Measurements from ENCODE around the gene RECK.

Gene RECK

DNA sequence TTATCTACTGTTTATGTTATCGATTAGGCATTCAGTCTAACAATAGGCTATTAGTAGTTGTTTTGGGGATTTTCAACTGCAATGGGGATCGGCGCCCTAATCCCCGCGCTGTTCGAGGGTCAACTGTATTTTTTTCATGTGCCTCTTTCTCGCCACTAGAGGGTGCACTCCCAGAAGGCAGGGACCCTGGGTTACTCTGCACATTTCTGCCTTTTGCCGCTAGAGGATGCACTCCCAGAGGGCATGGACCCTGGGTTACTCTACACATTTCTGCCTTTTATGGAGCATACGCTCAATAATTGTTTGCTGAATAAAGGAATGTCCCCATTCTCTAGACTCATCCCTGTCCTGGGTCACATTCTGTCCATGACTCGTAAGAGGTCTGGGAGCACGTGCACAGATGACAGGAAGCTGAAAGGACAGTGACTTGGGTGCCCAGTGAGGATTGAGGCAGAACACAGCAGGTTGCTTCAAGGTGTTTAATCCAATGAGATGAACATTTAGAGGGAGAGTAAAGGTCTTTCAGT, 27.9 kb upstream of the RECK start:
- no peak for TF ChIP-seq ZNF274 (IDR thresholded peaks at IDR 0.05; ENCODE audit: low read depth, low read length)
- no peak overlapping the region for H3K4me3 ChIP-seq (ENCODE audit: low read length)

DNA sequence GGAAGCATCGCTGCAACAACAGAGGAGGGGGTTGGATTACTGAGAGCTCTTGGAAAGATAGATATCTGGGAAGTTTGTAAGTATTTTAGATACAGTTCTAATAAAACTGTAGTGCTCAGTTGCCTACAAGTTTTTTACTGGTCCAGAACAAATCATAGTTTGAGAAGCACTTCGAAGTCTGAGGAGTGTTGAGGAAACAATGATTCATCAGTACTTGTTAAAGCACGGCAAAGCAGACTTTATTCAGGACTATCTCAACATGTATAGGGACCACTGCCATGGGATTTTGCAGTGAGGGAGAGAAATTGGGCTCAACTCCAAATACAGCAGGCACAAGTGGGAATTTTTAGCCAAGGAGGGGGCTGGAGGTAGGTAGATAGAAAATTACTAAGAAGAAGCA, 25.3 kb upstream of the RECK start:
- no peak for TF ChIP-seq ZNF274 (IDR thresholded peaks at IDR 0.05; ENCODE audit: low read depth, low read length)
- H3K4me3 ChIP-seq (ENCODE audit: low read length), result no peak overlapping the region

DNA sequence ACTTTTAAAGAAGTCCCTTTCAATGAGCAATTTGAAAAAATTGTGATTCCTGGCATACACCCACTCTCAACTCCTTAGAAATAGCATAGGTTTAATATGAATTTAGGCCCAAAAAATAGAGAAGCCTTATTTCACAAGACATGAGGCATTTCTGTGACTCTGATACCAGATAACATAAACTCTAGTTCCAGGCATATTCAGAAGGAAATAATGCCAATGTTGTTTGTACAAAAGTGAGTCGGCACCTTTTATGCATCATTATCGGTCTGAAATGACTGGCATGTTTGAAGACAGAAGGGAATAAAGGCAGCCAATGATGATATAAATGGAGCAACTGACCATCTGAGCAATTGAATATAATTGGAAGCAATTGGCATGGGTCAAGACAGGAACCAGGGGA, 19.4 kb upstream of the RECK start:
- no peak for TF ChIP-seq ZNF274 (IDR thresholded peaks at IDR 0.05; ENCODE audit: low read depth, low read length)
- H3K4me3 ChIP-seq (ENCODE audit: low read length), result no peak overlapping the region

DNA sequence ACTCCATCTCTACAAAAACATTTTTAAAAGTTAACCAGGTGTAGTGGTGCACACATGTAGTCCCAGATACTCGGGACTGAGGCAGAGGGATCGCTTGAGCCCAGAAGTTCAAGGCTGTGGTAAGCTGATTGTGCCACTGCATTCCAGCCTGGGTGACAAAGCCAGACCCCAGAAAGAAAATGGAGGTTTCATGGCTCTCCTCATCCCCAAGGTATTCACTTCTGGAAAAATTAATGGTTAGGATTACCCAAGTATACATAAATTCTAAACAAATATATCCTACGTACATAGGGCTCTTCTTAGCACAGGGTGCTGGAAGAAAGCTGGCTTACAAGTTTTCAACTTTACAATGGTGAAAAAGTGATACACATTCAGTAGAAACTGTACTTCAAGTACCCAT, 18.6 kb upstream of the RECK start:
- no peak overlapping the region for H3K4me3 ChIP-seq (ENCODE audit: low read length)
- TF ChIP-seq ZNF274 (IDR thresholded peaks at IDR 0.05; ENCODE audit: low read depth, low read length), result no peak

DNA sequence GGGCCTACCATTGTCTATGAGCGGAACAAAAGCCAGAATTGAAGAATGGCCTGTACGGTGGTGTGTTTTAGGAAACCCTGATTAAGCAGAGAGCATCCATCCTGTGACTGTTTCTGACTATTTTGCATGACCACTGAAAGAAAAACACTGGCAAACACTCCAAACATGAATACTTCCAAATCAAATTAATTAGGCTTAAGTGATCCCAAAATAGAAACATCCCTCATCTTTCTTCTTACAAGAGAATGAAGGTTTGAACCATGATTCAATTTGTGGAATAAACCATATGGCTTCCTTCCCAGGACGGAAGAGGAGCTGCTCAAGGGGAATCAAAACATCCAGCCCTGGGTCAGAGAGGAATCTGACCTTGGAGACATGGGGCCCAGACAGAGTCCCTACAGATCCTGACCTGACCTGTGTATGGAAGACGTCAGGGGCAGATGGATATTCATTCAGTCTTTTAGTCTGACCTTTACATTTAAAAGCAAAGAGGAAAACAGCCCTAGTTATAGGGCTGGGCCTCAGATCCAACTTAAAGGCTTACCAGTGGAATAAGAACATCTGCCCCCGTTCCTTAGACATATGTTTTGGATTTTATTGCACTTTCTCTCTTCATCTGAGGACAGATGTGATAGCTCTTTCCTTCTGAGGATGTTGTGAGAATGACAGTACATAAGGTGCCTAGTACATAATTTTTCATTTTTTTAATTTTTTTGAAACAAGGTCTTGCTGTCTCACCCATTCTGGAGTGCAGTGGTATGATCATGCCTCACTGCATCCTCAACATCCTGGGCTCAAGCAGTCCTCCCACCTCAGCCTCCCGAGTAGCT, 17.6 kb upstream of the RECK start:
- no peak overlapping the region for H3K4me3 ChIP-seq (ENCODE audit: low read length)
- TF ChIP-seq ZNF274 (IDR thresholded peaks at IDR 0.05; ENCODE audit: low read depth, low read length), result no peak

DNA sequence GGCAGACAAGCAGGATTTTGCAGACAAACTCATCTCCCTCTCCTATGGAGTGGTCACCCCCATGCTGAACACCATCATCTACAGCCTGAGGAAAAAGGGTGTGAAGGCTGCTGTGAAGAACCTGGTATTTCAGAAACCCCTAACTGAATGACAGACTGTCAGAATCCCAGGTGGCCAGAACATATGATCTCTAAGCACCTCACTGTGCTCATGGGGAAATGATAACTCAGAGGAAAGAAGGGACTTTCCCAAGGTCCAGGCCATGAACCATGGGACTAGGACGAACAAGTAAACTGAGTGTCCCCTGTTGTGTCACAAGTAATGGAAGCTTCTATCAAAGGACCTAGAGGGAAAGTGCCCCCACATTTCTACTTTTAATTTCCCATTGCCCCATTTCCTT, 14.7 kb upstream of the RECK start:
- TF ChIP-seq ZNF274 (IDR thresholded peaks at IDR 0.05; ENCODE audit: low read depth, low read length), result no peak
- H3K4me3 ChIP-seq (ENCODE audit: low read length), result no peak overlapping the region

DNA sequence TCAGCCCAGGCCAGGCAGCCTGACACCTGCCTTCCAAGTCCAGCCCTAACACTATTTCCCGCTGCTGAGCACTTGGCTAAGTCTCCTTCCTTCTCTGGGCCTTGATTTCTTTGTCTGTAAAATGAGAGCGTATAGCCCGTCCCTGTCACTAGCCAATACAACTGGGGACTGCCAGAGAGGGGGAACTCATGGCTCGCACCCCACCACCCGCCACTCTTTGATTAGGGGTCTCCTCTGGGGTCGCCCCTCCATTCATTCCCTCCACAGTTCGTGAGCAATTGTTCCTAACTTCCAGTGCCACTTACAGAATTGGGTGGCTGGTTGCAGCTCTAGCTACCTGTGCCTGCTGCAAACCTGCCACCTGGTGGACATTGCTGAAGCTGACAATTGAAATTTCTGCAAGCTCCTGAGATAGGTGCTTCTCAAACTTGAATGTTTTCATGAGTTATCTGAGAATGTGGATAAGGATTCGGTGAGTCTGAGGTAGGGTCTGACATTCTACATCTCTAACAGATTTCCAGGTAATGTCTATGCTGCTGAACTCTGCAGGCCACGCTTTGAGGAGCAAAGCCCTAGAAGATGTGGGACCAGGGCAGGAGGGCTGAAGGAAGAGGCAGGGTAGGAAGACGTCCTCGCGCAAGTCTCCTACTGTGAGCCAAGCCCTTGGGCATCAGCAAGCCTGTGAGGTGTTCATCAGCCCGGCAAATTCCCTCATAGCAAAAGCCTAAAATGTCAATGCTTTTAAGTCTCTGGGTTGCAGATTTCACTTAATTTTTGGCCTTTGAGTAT, 13.3 kb upstream of the RECK start:
- TF ChIP-seq ZNF274 (IDR thresholded peaks at IDR 0.05; ENCODE audit: low read depth, low read length), result no peak
- no peak overlapping the region for H3K4me3 ChIP-seq (ENCODE audit: low read length)

DNA sequence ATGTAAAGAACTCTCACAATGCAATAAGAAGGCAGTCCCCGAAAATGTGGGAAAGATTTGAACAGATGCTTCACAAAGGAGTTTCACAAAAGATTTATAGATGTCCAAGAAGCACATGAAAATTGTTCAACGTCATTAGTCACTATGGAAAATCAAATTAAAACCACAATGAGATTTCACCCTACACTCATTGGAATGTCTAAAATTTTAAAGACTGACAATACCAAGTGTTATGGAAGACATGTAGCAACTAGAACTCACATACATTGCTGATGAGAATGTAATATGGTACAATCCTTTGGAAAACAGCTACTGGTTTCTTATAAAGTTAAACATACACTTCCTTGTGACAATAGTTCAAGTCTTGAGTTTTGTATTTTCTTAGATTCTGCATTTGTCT, 11.0 kb upstream of the RECK start:
- H3K4me3 ChIP-seq (ENCODE audit: low read length), result no peak overlapping the region
- no peak for TF ChIP-seq ZNF274 (IDR thresholded peaks at IDR 0.05; ENCODE audit: low read depth, low read length)

DNA sequence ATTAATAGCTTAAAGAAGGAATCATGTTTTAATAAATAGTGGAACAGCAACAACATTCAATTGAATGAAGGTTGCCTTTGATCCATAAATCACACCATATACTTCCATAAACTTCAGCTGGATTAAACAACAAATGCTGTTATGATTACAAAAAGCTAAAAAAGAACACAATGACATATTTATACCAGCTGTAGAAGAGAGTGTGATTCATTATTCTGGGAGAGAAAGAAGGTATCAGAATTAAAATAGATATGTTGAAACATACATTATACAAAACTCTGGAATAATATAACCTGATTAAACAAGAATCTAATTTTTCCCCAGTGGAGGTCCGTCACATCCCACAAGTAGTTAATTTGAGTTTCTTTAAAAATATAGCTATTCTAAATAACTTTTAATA, 7.5 kb upstream of the RECK start:
- no peak for TF ChIP-seq ZNF274 (IDR thresholded peaks at IDR 0.05; ENCODE audit: low read depth, low read length)
- no peak overlapping the region for H3K4me3 ChIP-seq (ENCODE audit: low read length)

DNA sequence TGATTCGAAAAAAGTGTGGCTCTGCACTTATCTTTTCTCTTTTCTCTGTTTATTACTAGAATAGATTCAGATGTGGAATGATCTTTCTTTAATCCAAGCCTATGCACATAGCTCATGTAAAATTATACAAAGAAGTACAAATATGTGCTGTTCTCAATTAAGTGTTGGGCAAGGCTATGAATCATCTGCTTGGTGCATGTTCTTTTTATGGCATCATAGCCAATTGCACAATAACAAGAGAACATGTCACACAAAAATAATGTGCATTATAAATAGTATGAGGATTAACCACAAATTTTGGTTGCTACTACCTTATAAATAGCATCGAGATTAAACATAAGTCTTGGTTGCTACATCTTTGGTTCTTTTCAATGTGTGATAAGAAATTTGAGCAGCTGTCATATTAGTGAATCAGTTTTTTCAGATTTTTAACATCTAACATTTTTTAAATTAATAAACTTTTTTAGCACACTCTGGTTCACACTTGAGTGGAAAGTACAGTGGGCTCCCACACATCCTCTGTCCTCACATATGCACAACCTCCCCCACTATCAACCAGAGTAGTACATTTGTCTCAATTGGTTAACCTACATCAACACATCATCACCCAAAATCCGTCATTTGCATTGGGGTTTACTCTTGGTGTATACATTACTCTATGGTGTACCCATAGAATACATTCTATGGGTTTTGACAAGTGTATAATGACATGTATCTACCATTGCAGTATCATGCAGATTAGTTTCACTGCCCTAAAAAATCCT, 6.8 kb upstream of the RECK start:
- no peak overlapping the region for H3K4me3 ChIP-seq (ENCODE audit: low read length)
- TF ChIP-seq ZNF274 (IDR thresholded peaks at IDR 0.05; ENCODE audit: low read depth, low read length), result no peak

DNA sequence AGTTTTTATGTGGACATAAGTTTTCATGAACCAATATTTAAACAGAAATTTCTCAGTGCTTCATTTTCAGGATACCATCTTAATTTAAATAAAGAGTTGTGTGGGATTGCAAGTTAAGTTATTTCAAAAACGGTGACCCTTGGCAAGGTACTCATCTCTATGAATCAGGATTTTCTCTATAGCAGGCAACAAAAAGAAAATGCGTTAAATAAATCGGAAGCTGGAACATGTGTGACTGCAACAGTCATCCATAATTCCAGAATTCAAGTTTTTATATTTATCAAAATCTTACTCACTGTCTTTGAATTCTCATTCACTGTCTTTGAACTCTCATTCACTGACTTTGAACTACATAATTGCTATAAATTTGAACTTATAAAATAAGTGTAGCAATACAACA, 5.8 kb upstream of the RECK start:
- H3K4me3 ChIP-seq (ENCODE audit: low read length), result no peak overlapping the region
- TF ChIP-seq ZNF274 (IDR thresholded peaks at IDR 0.05; ENCODE audit: low read depth, low read length), result no peak

DNA sequence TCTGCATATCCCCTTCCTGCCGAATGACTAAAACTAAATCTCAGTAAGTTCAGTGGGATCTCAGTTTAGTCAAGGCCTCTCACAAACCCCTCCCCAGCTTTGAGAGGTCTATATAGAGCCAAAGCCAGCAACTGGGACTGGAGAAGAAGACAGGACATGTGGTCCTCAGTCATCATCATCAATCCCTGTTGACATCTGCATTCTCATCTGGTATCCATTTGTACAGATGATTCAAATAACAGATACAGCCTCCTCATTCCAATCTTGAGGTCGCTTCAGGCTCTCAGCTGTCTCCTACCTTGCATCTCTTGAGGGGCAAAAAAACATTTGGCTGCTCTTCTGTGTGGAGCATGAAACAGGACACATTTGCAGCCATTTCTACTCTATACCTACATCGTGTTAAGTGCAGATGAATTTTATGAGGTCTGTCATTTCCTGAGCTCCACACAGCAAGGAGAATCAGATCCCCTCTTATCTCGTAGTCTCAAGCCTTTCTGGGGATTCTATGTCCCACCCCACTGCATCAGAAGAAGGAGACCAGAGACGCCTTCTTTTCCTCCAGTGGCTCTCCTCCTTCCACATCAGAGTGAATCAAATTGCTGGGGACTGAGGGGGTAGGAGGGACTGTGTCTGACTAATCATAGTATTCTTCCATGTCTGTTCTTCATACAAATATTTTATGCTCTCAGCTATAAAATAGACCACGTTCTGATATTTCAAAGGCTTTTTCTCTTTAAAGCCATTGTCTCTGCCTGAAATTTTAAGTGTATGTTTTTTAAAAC, 4.7 kb upstream of the RECK start:
- no peak for TF ChIP-seq ZNF274 (IDR thresholded peaks at IDR 0.05; ENCODE audit: low read depth, low read length)
- no peak overlapping the region for H3K4me3 ChIP-seq (ENCODE audit: low read length)

DNA sequence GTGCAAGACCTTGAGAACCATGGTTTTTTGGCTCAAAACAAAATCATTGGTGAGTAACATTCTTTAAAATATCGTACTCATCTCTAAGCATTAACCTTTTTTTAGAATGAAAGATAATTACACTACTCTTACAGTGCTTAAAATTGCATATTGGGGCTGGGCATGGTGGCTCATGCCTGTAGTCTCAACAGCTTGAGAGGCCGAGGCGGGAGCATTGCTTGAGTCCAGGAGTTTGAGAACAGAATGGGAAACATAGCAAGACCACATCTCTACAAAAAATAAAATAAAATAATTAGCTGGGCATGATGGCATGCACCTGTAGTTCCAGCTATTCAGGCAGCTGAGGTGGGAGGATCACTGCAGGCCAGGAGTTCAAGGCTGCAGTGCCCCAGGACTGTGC, 2.9 kb upstream of the RECK start:
- no peak overlapping the region for H3K4me3 ChIP-seq (ENCODE audit: low read length)
- no peak for TF ChIP-seq ZNF274 (IDR thresholded peaks at IDR 0.05; ENCODE audit: low read depth, low read length)

DNA sequence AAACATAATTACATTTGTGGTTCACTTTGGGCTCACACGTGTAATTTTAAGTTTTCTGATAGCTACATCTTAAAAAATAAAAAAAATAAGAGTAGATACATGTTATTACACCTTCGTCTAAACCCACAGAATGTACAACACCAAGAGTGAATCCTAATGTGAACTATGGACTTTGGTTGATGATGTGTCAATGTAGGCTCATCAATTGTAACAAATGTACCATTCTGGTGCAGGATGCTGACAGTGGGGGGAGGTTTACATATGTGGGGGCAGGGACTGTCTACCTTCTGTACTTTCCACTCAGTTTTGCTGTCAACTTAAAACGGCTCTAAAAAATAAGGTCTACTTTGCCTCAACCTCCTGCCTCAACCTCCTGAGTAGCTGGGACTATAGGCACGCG, 2.5 kb upstream of the RECK start:
- H3K4me3 ChIP-seq (ENCODE audit: low read length), result no peak overlapping the region
- no peak for TF ChIP-seq ZNF274 (IDR thresholded peaks at IDR 0.05; ENCODE audit: low read depth, low read length)
